ENCODE results near the gene OXLD1.

- TF ChIP-seq CTCF (IDR thresholded peaks at IDR 0.05) (no peak), POLR2A (IDR thresholded peaks at IDR 0.05) (no peak), POLR2AphosphoS5 (IDR thresholded peaks at IDR 0.05; ENCODE audit: insufficient read depth in 1 of 2, low read depth in 1 of 2) (no peak)
Measured at GRCh38 chr17:81700353-81701287, 34.2 kb upstream of the OXLD1 start.
